Skeletal muscle satellite cell (primary cell): ENCODE data around the gene TMX1. TPM values are rescaled to one million over a fixed set of nuclear protein-coding genes. Genes with fewer than 3 reads are reported as not detected.

Experiments used
- H3K27me3 ChIP-seq: 2 replicates; pipeline ENCODE4 v1.7.0; 2013; ENCODE audit warnings: low read length; ENCODE audit not compliant: control insufficient read depth, insufficient read depth
- H3K36me3 ChIP-seq: 2 replicates; pipeline ENCODE4 v1.7.0; 2013; ENCODE audit warnings: mild to moderate bottlenecking, control low read depth, low read length; ENCODE audit not compliant: insufficient read depth
- H3K4me1 ChIP-seq: 2 replicates; pipeline ENCODE4 v1.7.0; 2013; ENCODE audit warnings: low read length; ENCODE audit not compliant: control insufficient read depth, insufficient read depth
- H3K4me2 ChIP-seq: 2 replicates; pipeline ENCODE4 v1.7.0; 2013; ENCODE audit warnings: mild to moderate bottlenecking, low read length
- H3K4me3 ChIP-seq: 2 replicates; pipeline ENCODE4 v1.7.0; 2013; ENCODE audit warnings: low read length
- H3K9ac ChIP-seq: 2 replicates; pipeline ENCODE4 v1.7.0; 2013; ENCODE audit warnings: mild to moderate bottlenecking, low read depth, low read length, moderate library complexity
- H3K9me3 ChIP-seq: replicated peaks from 2 replicates; pipeline ENCODE4 v1.7.0; 2013; ENCODE audit warnings: mild to moderate bottlenecking, control low read depth, low read length
- total RNA-seq: library from RNA; depleted of rRNA; stranded (reverse); fragments of >200 nt; gene quantifications from 2 replicates; pipeline ENCODE4 v1.2.3, GENCODE V29; 2012; rRNA removed

The TMX1 gene
- 66.0 and 85.9 TPM in 2 replicates for total RNA-seq

GRCh38 chr14:51239813-51240803, at the start of gene TMX1:
Gene TMX1 (plus strand): TSS chr14:51240247. CDS start chr14:51240293, 46 bp downstream.
- Histone ChIP-seq H3K9me3 (no peaks in the 10 kb centered on the region), H3K9ac (peak within 1 kb of the TSS; percentile 91), H3K4me1 (peaks cover 19% of the 10 kb centered on the region), H3K27me3 (no peaks in the 10 kb centered on the region), H3K4me3 (peak within 1 kb of the TSS; percentile 94), H3K36me3 (peaks cover 10% of the 10 kb centered on the region), H3K4me2 (peak within 1 kb of the TSS; percentile 73)

DNA sequence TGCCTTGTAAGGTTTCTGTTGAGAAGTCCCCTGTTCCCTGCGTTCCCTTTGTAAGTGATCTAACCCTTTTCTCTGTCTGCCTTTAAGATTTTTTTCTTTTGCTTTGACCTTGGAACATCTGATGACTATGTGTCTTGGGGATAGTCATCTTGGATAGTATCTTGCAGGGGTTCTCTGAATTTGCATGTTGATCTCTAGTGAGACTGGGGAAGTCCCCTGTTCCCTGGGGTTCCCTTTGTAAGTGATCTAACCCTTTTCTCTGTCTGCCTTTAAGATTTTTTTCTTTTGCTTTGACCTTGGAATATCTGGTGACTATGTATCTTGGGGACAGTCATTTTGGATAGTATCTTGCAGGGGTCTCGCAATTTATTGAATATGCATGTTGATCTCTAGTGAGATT, 38.2 kb upstream of the TMX1 start:
- Histone ChIP-seq H3K36me3 (no peaks in the 10 kb centered on the region), H3K4me2 (no peak overlapping the region), H3K27me3 (peaks cover 34% of the 10 kb centered on the region), H3K9ac (no peak overlapping the region), H3K4me3 (no peak overlapping the region), H3K9me3 (no peaks in the 10 kb centered on the region), H3K4me1 (peaks cover 3% of the 10 kb centered on the region)

GRCh38 chr14:51202914-51203665, 37.0 kb upstream of the TMX1 start:
- no peak overlapping the region for H3K4me2 ChIP-seq
- no peak overlapping the region for H3K4me3 ChIP-seq
- H3K9ac ChIP-seq, result no peak overlapping the region
- no peaks in the 10 kb centered on the region for H3K36me3 ChIP-seq
- H3K27me3 ChIP-seq, result peaks cover 34% of the 10 kb centered on the region
- no peaks in the 10 kb centered on the region for H3K9me3 ChIP-seq
- peaks cover 3% of the 10 kb centered on the region for H3K4me1 ChIP-seq

DNA sequence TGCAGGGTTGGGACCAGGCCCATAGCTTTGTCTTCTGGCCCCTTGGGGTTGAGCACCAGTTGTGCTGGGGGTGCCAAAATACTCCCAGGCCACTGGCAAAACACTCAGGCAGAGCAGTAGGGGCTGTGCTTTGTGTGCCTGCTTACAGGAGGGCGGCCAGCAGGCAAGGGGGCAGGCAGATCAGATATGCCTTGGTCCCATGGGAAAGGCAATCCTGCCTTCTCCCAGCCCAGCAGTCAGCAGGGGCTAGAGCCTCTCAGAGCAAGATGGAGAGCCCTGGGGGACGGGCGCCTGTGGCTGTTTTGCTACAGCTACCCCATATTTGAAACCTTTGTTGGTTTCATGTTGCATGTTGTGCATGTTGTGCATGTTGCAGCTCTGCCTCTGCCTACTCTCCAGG, 36.2 kb upstream of the TMX1 start:
- H3K27me3 ChIP-seq, result peaks cover 30% of the 10 kb centered on the region
- H3K4me3 ChIP-seq, result no peak overlapping the region
- no peak overlapping the region for H3K9ac ChIP-seq
- no peak overlapping the region for H3K4me2 ChIP-seq
- H3K9me3 ChIP-seq, result no peaks in the 10 kb centered on the region
- no peaks in the 10 kb centered on the region for H3K36me3 ChIP-seq
- peaks cover 3% of the 10 kb centered on the region for H3K4me1 ChIP-seq

DNA sequence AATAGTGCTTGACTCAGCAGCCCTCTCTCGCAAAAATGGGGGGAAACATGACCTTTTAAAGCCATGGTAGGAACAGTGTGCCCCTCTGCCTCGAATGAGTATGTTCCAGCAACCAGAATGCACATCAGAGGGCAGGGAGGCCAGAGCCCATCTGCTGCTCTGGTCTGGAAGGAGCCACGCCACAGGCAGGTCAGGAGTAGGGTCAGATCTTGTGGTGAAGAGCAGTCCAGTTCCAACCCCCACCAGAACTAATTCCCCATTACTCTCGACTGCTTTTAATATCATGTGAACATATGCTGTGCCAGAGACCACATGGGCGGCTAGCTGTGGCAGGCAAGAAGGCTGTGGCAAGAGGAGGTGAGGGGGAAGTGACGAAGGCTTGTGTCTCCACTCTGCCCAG, 34.6 kb upstream of the TMX1 start:
- H3K9me3 ChIP-seq, result no peaks in the 10 kb centered on the region
- no peak overlapping the region for H3K4me3 ChIP-seq
- no peaks in the 10 kb centered on the region for H3K36me3 ChIP-seq
- peaks cover 30% of the 10 kb centered on the region for H3K27me3 ChIP-seq
- no peak overlapping the region for H3K4me2 ChIP-seq
- H3K9ac ChIP-seq, result no peak overlapping the region
- peaks cover 3% of the 10 kb centered on the region for H3K4me1 ChIP-seq

GRCh38 chr14:51206462-51206861, 33.6 kb upstream of the TMX1 start:
- peaks cover 3% of the 10 kb centered on the region for H3K4me1 ChIP-seq
- no peaks in the 10 kb centered on the region for H3K9me3 ChIP-seq

DNA sequence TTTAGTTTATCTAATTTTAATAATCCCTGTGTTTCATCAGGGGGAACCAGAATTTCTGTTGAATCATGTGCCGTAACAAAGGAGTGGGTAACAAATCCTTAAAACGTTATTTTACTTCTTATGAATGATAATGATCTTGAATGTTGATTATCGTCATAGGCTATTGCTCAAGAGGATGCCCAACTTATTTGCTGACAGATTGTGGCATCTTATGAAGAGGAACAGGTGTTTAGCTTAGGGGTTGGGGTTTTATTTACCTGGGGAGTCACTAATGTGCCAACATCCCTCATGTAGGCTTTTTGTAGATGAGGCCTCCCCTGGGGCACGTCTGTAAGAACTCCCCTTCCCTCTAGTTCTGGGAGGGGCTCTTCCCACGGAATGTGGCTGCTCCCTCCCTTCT, 32.4 kb upstream of the TMX1 start:
- H3K4me3 ChIP-seq, result no peak overlapping the region
- peaks cover 3% of the 10 kb centered on the region for H3K4me1 ChIP-seq
- peaks cover 15% of the 10 kb centered on the region for H3K27me3 ChIP-seq
- no peak overlapping the region for H3K4me2 ChIP-seq
- H3K9me3 ChIP-seq, result no peaks in the 10 kb centered on the region
- H3K36me3 ChIP-seq, result no peaks in the 10 kb centered on the region
- no peak overlapping the region for H3K9ac ChIP-seq

More at GRCh38 chr14:51206462-51206861, 33.6 kb upstream of the TMX1 start:
- Histone ChIP-seq H3K27me3 (peaks cover 22% of the 10 kb centered on the region), H3K4me2 (no peak overlapping the region), H3K36me3 (no peaks in the 10 kb centered on the region), H3K9ac (no peak overlapping the region), H3K4me3 (no peak overlapping the region)

DNA sequence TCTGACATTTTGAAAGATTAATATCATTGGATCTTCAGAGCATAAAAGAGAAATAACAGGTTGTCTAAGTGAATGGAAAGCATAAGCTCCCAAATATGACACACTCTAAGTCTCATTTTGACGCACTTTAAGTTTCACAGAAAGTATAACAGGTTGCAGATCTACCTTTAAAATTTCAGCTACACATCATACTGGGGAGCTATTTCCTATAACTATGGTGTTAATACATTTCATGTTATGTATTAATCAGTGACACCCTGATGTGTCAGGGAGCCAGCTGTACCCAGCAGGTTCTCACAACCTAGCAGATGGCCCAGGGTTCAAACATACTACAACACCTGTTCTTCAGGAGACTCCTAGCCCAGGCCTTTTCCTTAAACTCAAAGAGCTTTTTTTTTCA, 31.1 kb upstream of the TMX1 start:
- no peak overlapping the region for H3K4me2 ChIP-seq
- H3K9ac ChIP-seq, result no peak overlapping the region
- H3K36me3 ChIP-seq, result no peaks in the 10 kb centered on the region
- no peaks in the 10 kb centered on the region for H3K9me3 ChIP-seq
- H3K4me1 ChIP-seq, result peaks cover 3% of the 10 kb centered on the region
- peaks cover 14% of the 10 kb centered on the region for H3K27me3 ChIP-seq
- H3K4me3 ChIP-seq, result no peak overlapping the region

DNA sequence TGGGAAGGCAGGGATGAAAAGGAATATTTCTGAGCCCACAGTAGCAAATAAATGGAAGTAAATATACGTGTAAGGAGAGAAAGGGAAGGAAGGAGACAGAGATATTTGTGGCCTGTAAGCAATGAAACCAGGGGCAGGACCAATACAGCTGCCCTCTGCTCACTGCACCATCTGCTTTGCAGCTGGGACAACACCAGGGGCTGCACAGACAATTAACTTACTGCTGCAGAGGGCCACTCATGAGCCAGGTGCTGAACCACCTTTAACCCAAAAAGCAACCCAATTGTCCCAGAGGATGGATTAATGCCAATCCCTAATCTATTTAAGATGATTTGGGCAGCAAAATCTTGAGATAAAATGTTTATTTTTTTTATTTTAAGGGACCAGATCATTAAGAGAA, 30.6 kb upstream of the TMX1 start:
- H3K4me1 ChIP-seq, result peaks cover 3% of the 10 kb centered on the region
- H3K27me3 ChIP-seq, result peaks cover 10% of the 10 kb centered on the region
- H3K9me3 ChIP-seq, result no peaks in the 10 kb centered on the region
- no peaks in the 10 kb centered on the region for H3K36me3 ChIP-seq
- H3K9ac ChIP-seq, result no peak overlapping the region
- H3K4me3 ChIP-seq, result no peak overlapping the region
- H3K4me2 ChIP-seq, result no peak overlapping the region

DNA sequence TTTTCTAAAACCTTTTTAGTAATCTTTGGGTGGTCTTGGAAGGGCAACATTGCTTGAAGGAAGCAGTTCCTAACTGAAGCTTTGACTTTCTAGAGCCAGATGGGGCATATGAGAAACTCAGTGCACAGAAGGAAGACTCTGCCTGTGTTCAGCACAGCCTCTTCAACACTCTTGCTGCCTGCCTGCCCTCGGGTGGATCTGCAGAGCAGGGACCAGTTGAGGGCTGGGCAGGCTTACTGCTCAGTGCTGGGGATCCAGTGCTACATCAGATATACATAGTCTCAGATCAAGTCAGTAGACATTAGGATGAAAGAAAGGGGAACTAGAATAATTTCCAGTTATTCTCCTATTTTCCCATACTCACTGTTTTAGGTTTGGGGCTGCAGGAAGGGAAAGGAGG, 29.5 kb upstream of the TMX1 start:
- Histone ChIP-seq H3K4me2 (no peak overlapping the region), H3K9me3 (no peaks in the 10 kb centered on the region)

DNA sequence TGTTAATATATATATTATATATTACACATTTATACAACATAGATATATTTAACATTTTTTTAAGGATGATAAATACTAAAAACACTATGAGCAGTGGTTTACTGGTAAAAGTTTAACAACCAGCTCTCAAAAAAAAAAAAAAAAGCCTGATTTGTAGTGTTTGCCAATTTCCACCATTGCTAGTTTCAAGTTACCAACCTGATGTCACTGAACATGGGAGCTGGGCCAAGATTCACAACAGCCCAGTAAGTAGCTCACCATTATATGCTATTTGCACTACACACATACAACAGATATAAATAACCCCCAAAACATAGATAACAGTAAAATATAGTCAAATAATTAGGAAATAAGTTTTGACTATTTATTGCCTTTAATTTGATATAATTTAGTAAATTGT, 28.9 kb upstream of the TMX1 start:
- Histone ChIP-seq H3K9me3 (no peaks in the 10 kb centered on the region), H3K27me3 (peaks cover 5% of the 10 kb centered on the region), H3K4me3 (no peak overlapping the region), H3K9ac (no peak overlapping the region), H3K4me1 (no peaks in the 10 kb centered on the region), H3K4me2 (no peak overlapping the region), H3K36me3 (no peaks in the 10 kb centered on the region)

More for the DNA sequence above, 29.5 kb upstream of the TMX1 start:
- no peaks in the 10 kb centered on the region for H3K4me1 ChIP-seq
- H3K9ac ChIP-seq, result no peak overlapping the region
- no peak overlapping the region for H3K4me3 ChIP-seq
- H3K36me3 ChIP-seq, result no peaks in the 10 kb centered on the region
- peaks cover 5% of the 10 kb centered on the region for H3K27me3 ChIP-seq
